HEK293 (cell line): ENCODE measurements around the gene LRIG3.

ENCODE experiments used
- CTCF ChIA-PET: fragments of 350-600 bp; formaldehyde crosslinking; extraction: SDS; loops from one replicate; lab custom pipeline; 2021; ENCODE audit warnings: antibody characterized with exemption; lab: Yijun Ruan, JAX
- POLR2A ChIA-PET: fragments of 300-600 bp; formaldehyde crosslinking; extraction: SDS; loops from one replicate; lab custom pipeline; 2020; ENCODE audit warnings: antibody characterized with exemption, inconsistent platforms; lab: Yijun Ruan, JAX
- H3K27ac ChIP-seq: fragments of 200-500 bp; sonication (Bioruptor generic); 2 replicates; pipeline ENCODE4 v1.5.1; 2014; ENCODE audit warnings: low read depth, low read length, control low read depth, inconsistent platforms; ENCODE audit errors: extremely low read depth
- H3K36me3 ChIP-seq, 2 experiments: fragments of 200-500 bp in 1 of 2; sonication (Bioruptor generic) in 1 of 2; 1 replicate in 1 of 2; 2 replicates in 1 of 2; pipeline ENCODE4 v1.5.1; 2014 to 2017; ENCODE audit warnings: inconsistent platforms in 2 of 2, low read length in 2 of 2; ENCODE audit not compliant: control insufficient read depth in 2 of 2, insufficient read depth in 1 of 2
- H3K4me1 ChIP-seq: fragments of 200-500 bp; sonication (Bioruptor generic); 2 replicates; pipeline ENCODE4 v1.5.1; 2014; ENCODE audit warnings: mild to moderate bottlenecking, low read length, inconsistent platforms; ENCODE audit not compliant: control insufficient read depth, insufficient read depth
- H3K4me3 ChIP-seq: 2 replicates; pipeline ENCODE4 v1.5.1; 2011; ENCODE audit warnings: low read depth, mild to moderate bottlenecking, control low read depth, low read length, moderate library complexity
- H3K9me3 ChIP-seq: fragments of 200-500 bp; sonication (Bioruptor generic); 2 replicates; pipeline ENCODE4 v1.5.1; 2014; ENCODE audit warnings: low read depth, low read length, inconsistent platforms; ENCODE audit not compliant: control insufficient read depth, insufficient read depth
- FEZF1 ChIP-seq: fragments of 450-650 bp; formaldehyde crosslinking; IDR thresholded peaks from 2 replicates; pipeline ENCODE4 v1.5.1; 2016; ENCODE audit warnings: missing biosample characterization, missing genetic modification characterization
- GLI2 ChIP-seq: fragments of 450-650 bp; formaldehyde crosslinking; IDR thresholded peaks from 2 replicates; pipeline ENCODE4; 2017; ENCODE audit warnings: missing biosample characterization, missing genetic modification characterization, low read depth, borderline replicate concordance
- GLI4 ChIP-seq: fragments of 450-650 bp; formaldehyde crosslinking; IDR thresholded peaks from 2 replicates; pipeline ENCODE4 v1.5.1; 2016; ENCODE audit warnings: missing biosample characterization, missing genetic modification characterization
- MYNN ChIP-seq: fragments of 450-650 bp; formaldehyde crosslinking; IDR thresholded peaks from 2 replicates; pipeline ENCODE4 v1.5.1; 2016; ENCODE audit warnings: missing biosample characterization, missing genetic modification characterization, borderline replicate concordance
- SP3 ChIP-seq: fragments of 450-650 bp; formaldehyde crosslinking; IDR thresholded peaks from 2 replicates; pipeline ENCODE4 v1.5.1; 2016; ENCODE audit warnings: missing biosample characterization, missing genetic modification characterization
- ZBTB20 ChIP-seq: fragments of 450-650 bp; formaldehyde crosslinking; IDR thresholded peaks from 2 replicates; pipeline ENCODE4 v1.5.1; 2016; ENCODE audit warnings: missing biosample characterization, missing genetic modification characterization
- ZBTB48 ChIP-seq: fragments of 450-650 bp; formaldehyde crosslinking; IDR thresholded peaks from 2 replicates; pipeline ENCODE4 v1.5.1; 2016; ENCODE audit warnings: missing biosample characterization, missing genetic modification characterization
- ZNF223 ChIP-seq: fragments of 450-650 bp; formaldehyde crosslinking; IDR thresholded peaks from 2 replicates; pipeline ENCODE4 v1.5.1; 2016; ENCODE audit warnings: missing biosample characterization, missing genetic modification characterization
- ZNF239 ChIP-seq: fragments of 450-650 bp; formaldehyde crosslinking; IDR thresholded peaks from 2 replicates; pipeline ENCODE4 v1.5.1; 2016; ENCODE audit warnings: missing biosample characterization, missing genetic modification characterization
- ZNF24 ChIP-seq: fragments of 450-650 bp; formaldehyde crosslinking; IDR thresholded peaks from 2 replicates; pipeline ENCODE4 v1.5.1; 2016; ENCODE audit warnings: missing biosample characterization, missing genetic modification characterization
- ZNF292 ChIP-seq: fragments of 450-650 bp; formaldehyde crosslinking; IDR thresholded peaks from 2 replicates; pipeline ENCODE4 v1.5.1; 2016; ENCODE audit warnings: low read depth, missing biosample characterization, missing genetic modification characterization, borderline replicate concordance
- ZNF324 ChIP-seq: fragments of 450-650 bp; formaldehyde crosslinking; IDR thresholded peaks from 2 replicates; pipeline ENCODE4 v1.5.1; 2016; ENCODE audit warnings: missing biosample characterization, missing genetic modification characterization
- ZNF335 ChIP-seq: fragments of 450-650 bp; formaldehyde crosslinking; conservative IDR thresholded peaks from 2 replicates; pipeline ENCODE4 v1.5.1; 2016; ENCODE audit warnings: missing biosample characterization, missing genetic modification characterization
- ZNF366 ChIP-seq: fragments of 450-650 bp; formaldehyde crosslinking; conservative IDR thresholded peaks from 2 replicates; pipeline ENCODE4 v1.5.1; 2016; ENCODE audit warnings: missing biosample characterization, missing genetic modification characterization
- ZNF404 ChIP-seq: fragments of 450-650 bp; formaldehyde crosslinking; IDR thresholded peaks from 2 replicates; pipeline ENCODE4 v1.5.1; 2017; ENCODE audit warnings: missing biosample characterization, missing genetic modification characterization
- ZNF514 ChIP-seq: fragments of 450-650 bp; formaldehyde crosslinking; IDR thresholded peaks from 2 replicates; pipeline ENCODE4 v1.5.1; 2016; ENCODE audit warnings: missing biosample characterization, missing genetic modification characterization
- ZNF558 ChIP-seq: fragments of 450-650 bp; formaldehyde crosslinking; IDR thresholded peaks from 2 replicates; pipeline ENCODE4 v1.5.1; 2016; ENCODE audit warnings: missing biosample characterization, missing genetic modification characterization
- ZNF596 ChIP-seq: fragments of 450-650 bp; IDR thresholded peaks from 2 replicates; pipeline ENCODE4 v1.5.0; 2018; ENCODE audit warnings: missing biosample characterization, mild to moderate bottlenecking, missing genetic modification characterization, moderate library complexity
- ZNF610 ChIP-seq: fragments of 450-650 bp; formaldehyde crosslinking; IDR thresholded peaks from 2 replicates; pipeline ENCODE4 v1.5.1; 2016; ENCODE audit warnings: missing biosample characterization, missing genetic modification characterization, borderline replicate concordance
- ZNF664 ChIP-seq: fragments of 450-650 bp; formaldehyde crosslinking; IDR thresholded peaks from 2 replicates; pipeline ENCODE4 v1.5.1; 2016; ENCODE audit warnings: missing biosample characterization, missing genetic modification characterization
- ZNF830 ChIP-seq: fragments of 450-650 bp; IDR thresholded peaks from 2 replicates; pipeline ENCODE4 v1.5.0; 2018; ENCODE audit warnings: missing biosample characterization, missing genetic modification characterization, low read depth, mild to moderate bottlenecking, moderate library complexity
- TF ChIP-seq, protein P1 (sequence below): fragments of 450-650 bp; formaldehyde crosslinking; IDR thresholded peaks from 2 replicates; pipeline ENCODE4 v1.5.1; 2016; ENCODE audit warnings: missing biosample characterization, missing genetic modification characterization
- TF ChIP-seq, protein P2 (sequence below): fragments of 450-650 bp; formaldehyde crosslinking; IDR thresholded peaks from 2 replicates; pipeline ENCODE4 v1.5.1; 2017; ENCODE audit warnings: missing biosample characterization, missing genetic modification characterization
- TF ChIP-seq, protein P3 (sequence below): fragments of 450-650 bp; formaldehyde crosslinking; IDR thresholded peaks from 2 replicates; pipeline ENCODE4 v1.5.1; 2016; ENCODE audit warnings: missing biosample characterization, missing genetic modification characterization
- TF ChIP-seq, protein P4 (sequence below): fragments of 450-650 bp; formaldehyde crosslinking; IDR thresholded peaks from 2 replicates; pipeline ENCODE4 v1.5.1; 2017; ENCODE audit warnings: missing biosample characterization, missing genetic modification characterization
- TF ChIP-seq, protein P5 (sequence below): IDR thresholded peaks from 2 replicates; pipeline ENCODE4 v1.6.1; 2011; ENCODE audit warnings: mild to moderate bottlenecking, low read depth, low read length, borderline replicate concordance
- TF ChIP-seq, protein P6 (sequence below): fragments of 450-650 bp; IDR thresholded peaks from 2 replicates; pipeline ENCODE4 v1.5.1; 2018; ENCODE audit warnings: missing biosample characterization, mild to moderate bottlenecking, missing genetic modification characterization

The LRIG3 gene

DNA sequence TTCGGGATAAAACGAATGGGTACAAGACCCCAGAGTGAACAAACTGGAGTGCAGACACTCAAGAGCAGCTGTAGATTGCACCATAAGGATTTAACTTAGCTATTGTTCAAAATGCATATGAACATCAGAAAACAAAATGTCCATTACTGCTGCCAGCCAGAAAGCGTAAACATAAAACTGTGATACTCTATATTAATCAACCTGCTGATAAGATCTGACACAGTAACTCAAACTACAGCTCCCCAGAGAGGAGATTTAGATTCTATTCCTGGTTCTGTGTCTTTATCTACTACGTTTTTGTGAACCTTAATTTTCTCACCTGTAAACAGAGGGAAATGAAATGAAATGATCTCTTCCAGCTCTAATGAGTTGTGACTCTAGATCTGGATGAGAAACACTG is 22.3 kb downstream of the LRIG3 start:
- POLR2A ChIA-PET: no interaction called here
- no peak overlapping the region; the same call in 1 of the 2 replicates for H3K27ac ChIP-seq
- CTCF ChIA-PET: interaction anchor here (0.9 to 1.0 kb wide), 2 partner anchors 10 to 364 kb away, joined by 3 to 4 read pairs; no protein-coding TSS in a partner anchor
- H3K9me3 ChIP-seq: no peaks in the 10 kb centered on the region
- TF ChIP-seq, protein P1, sequence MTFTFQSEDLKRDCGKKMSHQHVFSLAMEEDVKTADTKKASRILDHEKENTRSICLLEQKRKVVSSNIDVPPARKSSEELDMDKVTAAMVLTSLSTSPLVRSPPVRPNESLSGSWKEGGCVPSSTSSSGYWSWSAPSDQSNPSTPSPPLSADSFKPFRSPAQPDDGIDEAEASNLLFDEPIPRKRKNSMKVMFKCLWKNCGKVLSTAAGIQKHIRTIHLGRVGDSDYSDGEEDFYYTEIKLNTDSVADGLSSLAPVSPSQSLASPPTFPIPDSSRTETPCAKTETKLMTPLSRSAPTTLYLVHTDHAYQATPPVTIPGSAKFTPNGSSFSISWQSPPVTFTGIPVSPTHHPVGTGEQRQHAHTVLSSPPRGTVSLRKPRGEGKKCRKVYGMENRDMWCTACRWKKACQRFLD (tag by site-specific recombination): no peak
- TF ChIP-seq ZNF404 (tag by site-specific recombination): no peak
- TF ChIP-seq, protein P2, sequence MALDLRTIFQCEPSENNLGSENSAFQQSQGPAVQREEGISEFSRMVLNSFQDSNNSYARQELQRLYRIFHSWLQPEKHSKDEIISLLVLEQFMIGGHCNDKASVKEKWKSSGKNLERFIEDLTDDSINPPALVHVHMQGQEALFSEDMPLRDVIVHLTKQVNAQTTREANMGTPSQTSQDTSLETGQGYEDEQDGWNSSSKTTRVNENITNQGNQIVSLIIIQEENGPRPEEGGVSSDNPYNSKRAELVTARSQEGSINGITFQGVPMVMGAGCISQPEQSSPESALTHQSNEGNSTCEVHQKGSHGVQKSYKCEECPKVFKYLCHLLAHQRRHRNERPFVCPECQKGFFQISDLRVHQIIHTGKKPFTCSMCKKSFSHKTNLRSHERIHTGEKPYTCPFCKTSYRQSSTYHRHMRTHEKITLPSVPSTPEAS (tag by site-specific recombination): no peak
- TF ChIP-seq, protein P3, sequence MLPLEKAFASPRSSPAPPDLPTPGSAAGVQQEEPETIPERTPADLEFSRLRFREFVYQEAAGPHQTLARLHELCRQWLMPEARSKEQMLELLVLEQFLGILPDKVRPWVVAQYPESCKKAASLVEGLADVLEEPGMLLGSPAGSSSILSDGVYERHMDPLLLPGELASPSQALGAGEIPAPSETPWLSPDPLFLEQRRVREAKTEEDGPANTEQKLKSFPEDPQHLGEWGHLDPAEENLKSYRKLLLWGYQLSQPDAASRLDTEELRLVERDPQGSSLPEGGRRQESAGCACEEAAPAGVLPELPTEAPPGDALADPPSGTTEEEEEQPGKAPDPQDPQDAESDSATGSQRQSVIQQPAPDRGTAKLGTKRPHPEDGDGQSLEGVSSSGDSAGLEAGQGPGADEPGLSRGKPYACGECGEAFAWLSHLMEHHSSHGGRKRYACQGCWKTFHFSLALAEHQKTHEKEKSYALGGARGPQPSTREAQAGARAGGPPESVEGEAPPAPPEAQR: no peak
- no peak for TF ChIP-seq ZNF239 (tag by site-specific recombination)
- TF ChIP-seq SP3 (tag by site-specific recombination): no peak
- no peak for TF ChIP-seq ZNF24 (tag by site-specific recombination)
- no peak for TF ChIP-seq ZBTB20 (tag by site-specific recombination)
- TF ChIP-seq ZNF366: peak; percentile 45; the same call in 1 of the 2 replicates
- TF ChIP-seq ZNF292 (tag by site-specific recombination): no peak
- no peak for TF ChIP-seq ZNF830 (tag by site-specific recombination)
- TF ChIP-seq MYNN (tag by site-specific recombination): no peak
- no peak for TF ChIP-seq ZNF514 (tag by site-specific recombination)
- TF ChIP-seq, protein P4, sequence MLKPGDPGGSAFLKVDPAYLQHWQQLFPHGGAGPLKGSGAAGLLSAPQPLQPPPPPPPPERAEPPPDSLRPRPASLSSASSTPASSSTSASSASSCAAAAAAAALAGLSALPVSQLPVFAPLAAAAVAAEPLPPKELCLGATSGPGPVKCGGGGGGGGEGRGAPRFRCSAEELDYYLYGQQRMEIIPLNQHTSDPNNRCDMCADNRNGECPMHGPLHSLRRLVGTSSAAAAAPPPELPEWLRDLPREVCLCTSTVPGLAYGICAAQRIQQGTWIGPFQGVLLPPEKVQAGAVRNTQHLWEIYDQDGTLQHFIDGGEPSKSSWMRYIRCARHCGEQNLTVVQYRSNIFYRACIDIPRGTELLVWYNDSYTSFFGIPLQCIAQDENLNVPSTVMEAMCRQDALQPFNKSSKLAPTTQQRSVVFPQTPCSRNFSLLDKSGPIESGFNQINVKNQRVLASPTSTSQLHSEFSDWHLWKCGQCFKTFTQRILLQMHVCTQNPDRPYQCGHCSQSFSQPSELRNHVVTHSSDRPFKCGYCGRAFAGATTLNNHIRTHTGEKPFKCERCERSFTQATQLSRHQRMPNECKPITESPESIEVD (tag by site-specific recombination): peak; percentile 70
- no peak for TF ChIP-seq GLI2 (tag by site-specific recombination)
- no peak for TF ChIP-seq GLI4 (tag by site-specific recombination)
- TF ChIP-seq ZNF664 (tag by site-specific recombination): peak; percentile 85
- TF ChIP-seq ZNF324: no peak
- no peak for TF ChIP-seq ZNF558 (tag by site-specific recombination)
- TF ChIP-seq ZNF610: no peak
- TF ChIP-seq ZNF223: no peak
- TF ChIP-seq FEZF1: peak; percentile 81
- TF ChIP-seq ZBTB48: no peak
- no peak for TF ChIP-seq ZNF335
- TF ChIP-seq, protein P5, sequence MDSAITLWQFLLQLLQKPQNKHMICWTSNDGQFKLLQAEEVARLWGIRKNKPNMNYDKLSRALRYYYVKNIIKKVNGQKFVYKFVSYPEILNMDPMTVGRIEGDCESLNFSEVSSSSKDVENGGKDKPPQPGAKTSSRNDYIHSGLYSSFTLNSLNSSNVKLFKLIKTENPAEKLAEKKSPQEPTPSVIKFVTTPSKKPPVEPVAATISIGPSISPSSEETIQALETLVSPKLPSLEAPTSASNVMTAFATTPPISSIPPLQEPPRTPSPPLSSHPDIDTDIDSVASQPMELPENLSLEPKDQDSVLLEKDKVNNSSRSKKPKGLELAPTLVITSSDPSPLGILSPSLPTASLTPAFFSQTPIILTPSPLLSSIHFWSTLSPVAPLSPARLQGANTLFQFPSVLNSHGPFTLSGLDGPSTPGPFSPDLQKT: no peak
- TF ChIP-seq, protein P6, sequence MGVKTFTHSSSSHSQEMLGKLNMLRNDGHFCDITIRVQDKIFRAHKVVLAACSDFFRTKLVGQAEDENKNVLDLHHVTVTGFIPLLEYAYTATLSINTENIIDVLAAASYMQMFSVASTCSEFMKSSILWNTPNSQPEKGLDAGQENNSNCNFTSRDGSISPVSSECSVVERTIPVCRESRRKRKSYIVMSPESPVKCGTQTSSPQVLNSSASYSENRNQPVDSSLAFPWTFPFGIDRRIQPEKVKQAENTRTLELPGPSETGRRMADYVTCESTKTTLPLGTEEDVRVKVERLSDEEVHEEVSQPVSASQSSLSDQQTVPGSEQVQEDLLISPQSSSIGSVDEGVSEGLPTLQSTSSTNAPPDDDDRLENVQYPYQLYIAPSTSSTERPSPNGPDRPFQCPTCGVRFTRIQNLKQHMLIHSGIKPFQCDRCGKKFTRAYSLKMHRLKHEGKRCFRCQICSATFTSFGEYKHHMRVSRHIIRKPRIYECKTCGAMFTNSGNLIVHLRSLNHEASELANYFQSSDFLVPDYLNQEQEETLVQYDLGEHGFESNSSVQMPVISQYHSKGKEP: peak; percentile 47; the same call in 1 of the 2 replicates
- TF ChIP-seq ZNF596 (tag by site-specific recombination): no peak
- H3K4me1 ChIP-seq: peaks cover 27% of the 10 kb centered on the region
- no peaks in the 10 kb centered on the region for H3K36me3 ChIP-seq
- no peak overlapping the region for H3K4me3 ChIP-seq
